GM21526 (cell line): ENCODE data around the gene CPNE5.

Source experiments
- ATAC-seq: cut with Tn5 transposase; IDR thresholded peaks from one replicate; pipeline ENCODE4 v1.9.1; 2021; ENCODE audit warnings: moderate library complexity; ENCODE audit not compliant: unreplicated experiment, low FRiP score

The CPNE5 gene

GRCh38 chr6:36858407-36858981 is 19.2 kb upstream of the CPNE5 start:
- ATAC-seq = no peak

DNA sequence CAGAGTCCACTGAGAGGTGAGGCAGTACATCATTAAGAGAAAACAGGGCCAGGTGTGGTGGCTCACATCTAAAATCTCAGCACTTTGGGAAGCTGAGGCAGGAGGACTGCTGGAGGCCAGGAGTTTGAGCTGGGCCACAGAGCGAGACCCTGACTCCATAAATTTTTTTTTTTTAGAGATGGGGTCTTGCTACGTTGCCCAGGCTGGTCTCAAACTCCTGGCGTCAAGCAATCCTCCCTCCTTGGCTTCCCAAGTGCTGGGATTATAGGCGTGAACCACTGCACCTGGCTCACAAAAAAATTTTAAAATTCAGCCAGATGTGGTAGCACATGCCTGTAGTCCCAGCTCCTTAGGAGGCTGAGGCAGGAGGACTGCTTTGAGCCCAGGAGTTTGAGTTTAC is 18.1 kb upstream of the CPNE5 start:
- no peak for ATAC-seq

GRCh38 chr6:36856277-36856676 is 17.0 kb upstream of the CPNE5 start:
- ATAC-seq = no peak

DNA sequence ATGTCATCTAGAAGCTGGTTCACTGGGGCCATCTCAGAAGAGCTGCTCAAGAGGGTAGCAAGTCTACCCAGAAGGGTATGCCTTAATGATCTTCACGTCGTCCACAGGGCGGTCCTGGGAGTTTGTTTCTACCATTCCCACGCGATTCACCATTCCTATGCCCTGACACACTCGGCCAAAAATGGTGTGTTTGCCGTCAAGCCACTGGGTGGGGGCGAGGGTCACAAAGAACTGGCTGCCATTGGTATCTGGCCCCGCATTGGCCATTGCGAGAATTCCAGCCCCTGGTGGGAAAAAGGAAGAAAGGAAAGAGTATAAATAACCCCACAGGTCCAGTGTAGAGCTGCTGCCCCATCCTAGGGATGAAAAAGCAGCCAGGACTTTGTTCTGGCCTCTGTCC is 16.5 kb upstream of the CPNE5 start:
- ATAC-seq = no peak

DNA sequence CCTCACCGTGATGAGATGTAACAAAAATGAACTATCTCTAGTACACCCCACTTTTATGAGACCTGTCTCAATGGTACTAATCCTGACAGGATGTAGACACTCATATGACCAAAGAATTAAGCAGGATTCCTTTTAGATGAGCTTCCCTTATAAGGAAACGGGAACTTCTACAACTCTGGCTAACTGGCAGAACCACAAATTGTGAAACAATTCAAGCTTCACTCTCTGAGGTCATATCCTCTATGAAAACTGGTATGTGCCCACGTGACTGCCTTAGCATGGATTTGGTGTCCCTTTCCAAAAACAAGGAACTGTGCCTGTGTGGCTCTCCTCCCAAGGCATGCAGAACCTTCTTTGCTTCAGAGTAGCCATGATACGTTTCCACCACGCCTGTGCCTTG is 14.1 kb upstream of the CPNE5 start:
- no peak for ATAC-seq

- ATAC-seq = no peak
Observed at GRCh38 chr6:36852481-36853147, 13.4 kb upstream of the CPNE5 start.

DNA sequence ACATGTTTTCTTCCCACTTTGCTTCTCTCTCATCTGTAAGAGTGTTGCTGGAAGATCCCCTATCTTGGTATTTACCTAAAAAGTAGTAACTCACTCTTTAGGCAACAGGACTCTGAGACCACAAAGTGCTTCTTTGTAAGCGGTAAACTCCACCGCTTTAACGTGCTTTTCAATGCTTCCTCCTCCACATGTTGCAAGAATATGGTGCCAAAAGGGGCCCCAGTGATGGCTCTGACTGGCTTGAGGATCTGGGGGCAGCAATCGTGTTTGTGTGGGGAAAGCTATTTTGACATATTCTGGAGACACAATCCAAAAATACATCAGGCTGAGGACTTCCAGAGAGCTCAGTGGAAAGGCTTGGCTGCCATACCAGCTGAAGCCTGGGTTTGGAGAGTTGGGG is 12.4 kb upstream of the CPNE5 start:
- no peak for ATAC-seq

- no peak for ATAC-seq
Observed at GRCh38 chr6:36851149-36851614, 11.9 kb upstream of the CPNE5 start.

- ATAC-seq = no peak
Observed at GRCh38 chr6:36850021-36850420, 10.8 kb upstream of the CPNE5 start.

DNA sequence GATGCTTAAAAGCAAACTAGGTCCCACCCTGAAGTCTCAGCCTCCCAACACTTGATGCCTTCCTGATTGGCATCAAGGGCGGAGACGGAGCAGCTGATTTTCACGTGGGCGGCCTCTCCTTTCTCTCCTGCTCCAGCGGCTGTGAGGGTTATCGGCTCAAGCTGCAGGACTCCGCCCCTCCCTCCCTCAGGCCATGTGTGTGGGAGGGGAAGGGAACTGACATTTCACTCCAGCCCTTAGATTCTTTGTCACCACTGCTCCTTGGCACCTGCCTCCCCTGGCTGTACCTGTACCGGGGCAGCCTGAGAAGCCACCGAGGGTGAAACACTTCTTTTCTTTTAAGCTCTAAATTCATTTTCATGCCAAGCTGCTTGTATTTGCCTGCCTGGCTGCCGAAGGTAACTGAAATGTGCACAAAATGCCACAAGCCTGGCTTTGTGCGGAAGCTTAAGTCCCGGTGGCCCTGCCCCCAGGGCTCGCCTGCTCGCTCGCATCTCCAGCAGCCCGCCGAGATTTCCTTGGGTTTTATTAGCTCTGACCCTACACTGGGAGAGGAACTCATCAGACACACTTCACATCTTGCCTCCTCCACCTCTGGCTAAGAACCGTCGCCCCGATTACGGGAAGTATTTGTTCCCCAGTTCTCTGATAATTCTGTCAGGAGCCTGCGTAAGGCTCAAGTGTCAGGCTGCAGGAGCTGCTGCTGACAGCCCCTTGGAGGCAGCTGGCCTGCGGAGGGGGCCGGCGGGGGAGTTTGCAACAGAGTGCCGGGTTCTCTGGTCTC is 9.6 kb upstream of the CPNE5 start:
- no peak for ATAC-seq

DNA sequence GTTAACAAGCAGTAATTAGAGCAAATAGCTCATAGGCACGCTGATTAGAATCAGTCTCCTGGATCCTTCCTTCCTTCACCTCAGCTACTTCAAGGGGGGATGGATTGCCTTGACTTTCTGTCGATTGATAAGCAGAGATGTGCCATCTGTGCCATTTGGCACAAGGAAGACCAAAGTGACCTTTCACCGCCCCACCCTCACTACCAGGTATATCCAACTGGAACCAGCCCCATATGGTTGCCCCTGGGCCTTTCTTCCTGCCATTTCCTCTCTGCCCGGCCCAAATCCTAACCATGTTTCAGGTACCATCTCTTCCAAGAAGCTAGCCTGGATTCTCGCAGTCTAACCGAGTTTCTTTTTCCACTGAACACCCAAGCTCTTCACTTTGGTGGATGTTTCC is 8.7 kb upstream of the CPNE5 start:
- no peak for ATAC-seq

DNA sequence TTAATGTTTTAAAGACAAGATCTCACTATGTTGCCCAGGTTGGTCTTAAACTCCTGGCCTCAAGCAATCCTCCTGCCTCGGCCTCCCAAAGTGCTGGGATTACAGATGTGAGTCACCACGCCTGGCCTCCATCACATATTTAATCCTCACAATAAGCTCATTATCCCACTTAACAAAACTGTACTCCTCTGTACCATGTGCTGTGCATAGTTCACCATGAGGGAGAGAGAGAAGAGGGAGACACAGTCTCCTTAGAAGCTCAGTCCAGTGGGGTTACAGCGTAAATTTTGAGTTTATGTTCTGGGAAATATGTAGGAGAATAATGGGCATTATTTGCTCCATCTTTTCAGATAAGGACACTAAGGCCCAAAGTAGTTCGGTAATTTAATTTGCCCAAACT is 7.9 kb upstream of the CPNE5 start:
- ATAC-seq = no peak

DNA sequence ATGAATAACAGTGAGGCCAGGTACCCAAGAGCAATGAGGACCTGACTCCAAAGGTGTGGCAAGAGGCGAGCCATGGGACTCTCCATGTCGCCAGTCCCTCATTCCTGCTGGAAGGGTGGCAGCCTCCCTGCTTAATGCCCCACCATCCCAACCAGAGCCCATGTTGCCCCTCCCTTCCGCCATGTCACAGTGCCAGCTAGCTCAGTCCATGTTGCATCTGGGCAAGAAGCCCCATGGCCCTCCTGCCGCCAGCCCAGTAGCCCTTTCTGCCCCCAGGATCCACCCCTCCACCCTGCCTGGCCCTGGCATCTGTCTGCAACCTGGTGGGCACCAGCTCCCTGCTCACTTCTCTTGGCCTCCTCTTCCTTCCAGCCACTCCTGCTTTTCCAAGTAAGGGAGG is 6.0 kb upstream of the CPNE5 start:
- no peak for ATAC-seq

DNA sequence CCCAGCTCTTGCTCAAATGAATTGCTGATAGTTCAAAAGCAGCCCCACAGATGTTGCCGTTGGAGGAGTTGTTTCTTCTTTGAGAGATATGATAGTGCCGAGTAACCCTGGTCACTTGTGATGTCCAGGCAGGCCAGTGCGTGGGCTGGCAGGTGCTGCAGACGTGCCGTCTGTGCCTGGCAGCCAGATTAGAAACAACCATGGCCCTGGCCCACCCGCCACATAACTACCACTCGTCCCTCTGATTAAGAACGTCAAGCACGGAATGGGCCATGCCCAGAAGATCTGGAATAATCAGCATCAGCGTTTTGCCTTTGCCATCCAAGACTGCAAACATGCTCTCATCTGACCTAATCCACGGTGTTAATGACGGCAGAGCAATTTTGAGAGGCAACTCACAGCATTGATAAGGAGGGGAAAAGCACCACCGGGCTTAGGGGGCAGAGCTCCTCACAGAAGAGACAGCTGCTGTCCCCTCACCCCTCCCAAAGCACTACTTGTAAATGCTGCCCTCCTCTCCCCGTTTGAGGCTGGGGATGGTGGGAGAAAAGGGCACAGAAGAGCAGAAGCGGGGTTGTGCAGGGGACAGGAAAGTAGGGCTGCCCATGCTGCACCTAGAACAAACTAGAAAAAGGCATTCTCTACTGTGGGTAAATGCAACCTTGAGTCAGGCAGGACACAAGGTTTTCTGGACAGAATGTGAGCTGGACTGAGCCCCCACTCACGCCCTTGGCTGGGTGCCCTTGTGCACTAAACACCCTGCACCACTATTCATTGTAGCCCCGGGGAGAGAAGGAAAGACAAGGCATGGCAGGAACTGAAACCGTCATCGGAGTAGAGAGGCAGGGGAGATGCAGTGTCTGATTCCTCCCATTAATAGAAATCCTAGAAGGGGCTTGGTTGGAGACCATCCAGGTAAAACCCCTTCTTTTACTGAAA is 5.3 kb upstream of the CPNE5 start:
- ATAC-seq = no peak

- ATAC-seq = no peak
Observed at GRCh38 chr6:36843170-36843569, 3.9 kb upstream of the CPNE5 start.

GRCh38 chr6:36841756-36842155 is 2.5 kb upstream of the CPNE5 start:
- no peak for ATAC-seq

GRCh38 chr6:36840432-36841403 is 1.5 kb upstream of the CPNE5 start:
- ATAC-seq = no peak

GRCh38 chr6:36839749-36840431 is 646 bp upstream of the CPNE5 start:
- no peak for ATAC-seq

- ATAC-seq = no peak
Observed at GRCh38 chr6:36837686-36838085, 1.6 kb downstream of the CPNE5 start.
